ENCODE measurements around the gene BCAM. TPM values are rescaled to one million over a fixed set of nuclear protein-coding genes. Genes with fewer than 3 reads are reported as not detected.

Gene BCAM
- total RNA-seq, 4 donors from 2014 or later, result 8.3 to 68.2 (median 19.2) TPM

- no peak for TF ChIP-seq CTCF (IDR thresholded peaks at IDR 0.05; ENCODE audit: low read depth)
These were observed 1.0 kb upstream of the BCAM start for GRCh38 chr19:44807652-44808462.

DNA sequence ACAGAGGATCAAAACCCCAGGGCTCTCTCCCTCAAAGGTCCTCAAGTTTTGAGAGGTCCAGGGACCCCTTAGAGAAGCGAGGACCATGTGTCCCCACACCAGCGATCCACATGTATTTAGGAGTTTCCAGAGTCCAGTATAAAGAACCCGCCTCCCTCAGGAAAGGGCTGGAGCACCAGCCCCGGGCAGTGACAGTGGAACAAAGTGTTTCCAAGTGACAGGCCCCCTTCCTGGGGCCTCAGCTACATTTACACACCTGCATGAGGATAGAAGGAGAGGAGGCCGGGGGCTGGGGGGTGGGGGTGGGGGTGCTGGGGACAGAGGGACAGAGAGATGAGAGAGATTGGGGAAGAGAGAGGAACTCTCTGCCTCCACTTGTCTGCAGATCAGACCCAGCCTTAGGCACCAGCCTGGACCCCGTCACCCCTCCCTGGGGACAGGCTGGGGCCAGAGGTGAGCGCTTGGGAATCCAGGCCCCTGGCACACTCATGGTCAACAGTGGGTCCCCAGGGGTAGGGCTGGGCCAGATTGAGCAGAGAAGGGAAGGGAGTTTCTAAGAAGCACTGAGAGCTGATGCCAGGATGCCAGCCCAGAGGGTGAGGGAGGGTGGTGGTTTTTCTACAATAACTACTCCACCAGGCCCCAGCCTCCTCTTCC is 802 bp downstream of the BCAM start:
- TF ChIP-seq CTCF (IDR thresholded peaks at IDR 0.05; ENCODE audit: low read depth), result no peak

DNA sequence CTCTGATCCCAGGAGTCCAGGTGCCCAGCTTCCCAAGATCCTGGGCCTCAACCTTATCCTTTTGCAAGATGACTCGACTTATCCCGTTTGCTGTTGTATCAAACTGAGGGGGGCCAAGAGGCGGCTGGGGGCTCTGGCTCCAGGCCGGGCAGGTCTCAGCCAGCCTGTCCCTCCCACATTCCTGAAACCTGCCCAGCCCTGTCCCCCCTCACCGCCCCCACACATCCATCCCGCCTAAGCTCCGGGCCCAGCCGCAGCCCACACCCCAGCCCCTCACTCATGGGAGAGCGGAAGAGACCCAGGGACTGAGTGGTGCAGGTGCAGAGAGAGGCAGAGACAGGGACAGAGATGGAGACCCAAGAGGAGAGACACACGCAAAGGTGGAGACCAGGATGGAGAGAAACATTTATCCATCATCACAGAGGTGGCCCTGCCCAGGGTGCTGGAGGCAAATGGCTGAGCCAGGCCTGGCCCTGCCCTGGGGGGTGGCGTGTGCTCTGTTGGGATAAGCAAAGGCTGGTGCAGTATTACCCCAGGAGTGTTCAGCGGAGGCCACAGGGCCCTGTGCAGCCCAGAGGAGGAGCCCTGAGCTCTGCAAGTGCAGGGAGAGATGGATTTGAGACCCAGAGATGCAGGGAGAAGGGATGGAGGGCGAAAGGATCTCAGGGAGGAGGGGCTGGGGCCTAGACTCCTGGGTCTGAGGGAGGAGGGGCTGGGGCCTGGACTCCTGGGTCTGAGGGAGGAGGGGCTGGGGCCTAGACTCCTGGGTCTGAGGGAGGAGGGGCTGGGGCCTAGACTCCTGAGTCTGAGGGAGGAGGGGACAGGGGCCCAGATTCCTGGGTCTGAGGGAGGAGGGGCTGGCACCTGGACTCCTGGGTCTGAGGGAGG is 1.6 kb downstream of the BCAM start:
- no peak for TF ChIP-seq CTCF (IDR thresholded peaks at IDR 0.05; ENCODE audit: low read depth)

- TF ChIP-seq CTCF (IDR thresholded peaks at IDR 0.05; ENCODE audit: low read depth), result no peak
These were observed 2.2 kb downstream of the BCAM start for GRCh38 chr19:44811122-44811419.

GRCh38 chr19:44812142-44812718 is 3.3 kb downstream of the BCAM start:
- TF ChIP-seq CTCF (IDR thresholded peaks at IDR 0.05; ENCODE audit: low read depth), result no peak

DNA sequence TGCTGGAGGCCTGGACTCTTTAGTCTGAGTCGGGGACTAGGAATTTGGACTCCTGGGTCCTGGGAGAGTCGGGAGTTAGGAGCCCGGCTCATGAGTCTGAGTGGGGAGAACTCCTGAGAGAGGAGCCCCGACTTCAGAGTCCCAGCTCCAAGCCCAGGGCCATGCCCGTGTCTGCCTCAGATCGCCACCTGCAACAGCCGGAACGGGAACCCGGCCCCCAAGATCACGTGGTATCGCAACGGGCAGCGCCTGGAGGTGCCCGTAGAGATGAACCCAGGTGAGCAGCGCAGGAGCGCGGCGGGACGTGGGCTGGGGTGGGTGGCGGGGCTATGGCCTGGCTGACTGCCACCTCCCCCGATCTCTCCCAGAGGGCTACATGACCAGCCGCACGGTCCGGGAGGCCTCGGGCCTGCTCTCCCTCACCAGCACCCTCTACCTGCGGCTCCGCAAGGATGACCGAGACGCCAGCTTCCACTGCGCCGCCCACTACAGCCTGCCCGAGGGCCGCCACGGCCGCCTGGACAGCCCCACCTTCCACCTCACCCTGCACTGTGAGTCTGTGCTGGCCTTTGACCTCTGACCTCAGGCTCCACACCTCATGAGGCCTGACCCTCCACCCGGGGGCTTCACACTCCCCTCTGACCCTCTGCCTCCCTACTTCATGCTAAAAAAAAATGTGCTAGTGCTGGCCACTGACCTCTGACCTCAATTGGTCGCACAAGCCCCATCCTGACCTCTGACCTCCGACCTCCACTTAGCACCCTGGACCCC is 4.4 kb downstream of the BCAM start:
- TF ChIP-seq CTCF (IDR thresholded peaks at IDR 0.05; ENCODE audit: low read depth), result no peak

Measured in subcutaneous adipose tissue (tissue), 4 donors.